B cell (primary cell): Measurements from ENCODE around the gene TAF1A. TPM values are rescaled to one million over a fixed set of nuclear protein-coding genes. Genes with fewer than 3 reads are reported as not detected.

Source experiments
- ATAC-seq: fragments of 200-7000 bp; cut with Tn5 transposase; one replicate; pipeline ENCODE4 v1.10.0; 2021; ENCODE audit warnings: low read depth, mild to moderate bottlenecking, moderate number of reproducible peaks, moderate library complexity
- CTCF ChIA-PET: fragments of 350-600 bp; sonication (Branson Sonifier 250); formaldehyde crosslinking; loops from one replicate; lab custom pipeline; 2021; ENCODE audit warnings: antibody characterized with exemption, inconsistent platforms; lab: Charles Lee
- POLR2A ChIA-PET: fragments of 350-600 bp; sonication (Branson Sonifier 250); formaldehyde crosslinking; loops from one replicate; lab custom pipeline; 2021; ENCODE audit warnings: antibody characterized with exemption; lab: Charles Lee
- DNase-seq: peaks from one replicate; pipeline ENCODE4 v3.0.0; 2013
- H2AFZ ChIP-seq: 2 replicates; pipeline ENCODE4 v1.6.1; 2012; ENCODE audit warnings: mild to moderate bottlenecking, low read depth, low read length; ENCODE audit not compliant: insufficient read depth, poor library complexity, severe bottlenecking
- H3K27ac ChIP-seq, 2 donors: 1 replicate in 1 of 2; 2 replicates in 1 of 2; pipeline ENCODE4 v1.5.1; 2012 to 2013; ENCODE audit warnings: low read length in 2 of 2, mild to moderate bottlenecking in 2 of 2, moderate library complexity in 1 of 2
- H3K27me3 ChIP-seq, 4 experiments: fragments of 200-600 bp in 1 of 4; sonication (generic) in 1 of 4; replicated peaks in 1 of 4; 1 replicate in 2 of 4; 2 replicates in 2 of 4; pipeline versions ENCODE4 v1.6.1 to v1.7.0; 2013 to 2016; ENCODE audit warnings: low read length in 3 of 4, mild to moderate bottlenecking in 2 of 4, mixed read lengths in 1 of 4, moderate library complexity in 1 of 4; ENCODE audit not compliant: insufficient read depth in 4 of 4, control insufficient read depth in 3 of 4; ENCODE audit errors: control extremely low read depth in 1 of 4
- H3K36me3 ChIP-seq, 2 experiments: replicated peaks in 1 of 2; 1 replicate in 1 of 2; 2 replicates in 1 of 2; pipeline versions ENCODE4 v1.6.1 to v1.7.1; 2013; ENCODE audit warnings: low read length in 1 of 2; ENCODE audit not compliant: insufficient read depth in 2 of 2, control insufficient read depth in 1 of 2; ENCODE audit errors: control extremely low read depth in 1 of 2, extremely low read depth in 1 of 2
- H3K4me1 ChIP-seq, 2 donors: fragments of 200-600 bp in 1 of 2; sonication (generic) in 1 of 2; 1 replicate in 1 of 2; 2 replicates in 1 of 2; pipeline versions ENCODE4 v1.5.1 to v1.6.1; 2013 to 2017; ENCODE audit warnings: low read length in 2 of 2; ENCODE audit not compliant: control insufficient read depth in 2 of 2, insufficient read depth in 2 of 2
- H3K4me2 ChIP-seq: replicated peaks from 2 replicates; pipeline ENCODE3; 2012; ENCODE audit warnings: mild to moderate bottlenecking, low read depth, low read length; ENCODE audit not compliant: poor library complexity, severe bottlenecking
- H3K4me3 ChIP-seq, 5 experiments: fragments of 200-600 bp in 1 of 5; sonication (generic) in 1 of 5; 1 replicate in 3 of 5; 2 replicates in 2 of 5; pipeline versions ENCODE4 v1.5.1 to v1.7.0; 2011 to 2016; ENCODE audit warnings: low read length in 4 of 5, mild to moderate bottlenecking in 4 of 5, low read depth in 2 of 5, control low read depth in 1 of 5, moderate library complexity in 1 of 5; ENCODE audit not compliant: insufficient read depth in 1 of 5; ENCODE audit errors: control extremely low read depth in 1 of 5, extremely low read depth in 1 of 5
- H3K79me2 ChIP-seq: fragments of 200-600 bp; sonication (generic); one replicate; pipeline ENCODE4 v1.6.0; 2016; ENCODE audit warnings: low read length; ENCODE audit not compliant: control insufficient read depth, insufficient read depth
- H3K9ac ChIP-seq: fragments of 200-600 bp; sonication (generic); 2 replicates; pipeline ENCODE4 v1.6.1; 2017; ENCODE audit warnings: mild to moderate bottlenecking, low read length, moderate library complexity
- H3K9me3 ChIP-seq, 3 donors: one replicate each; pipeline versions ENCODE4 v1.6.1 to v1.7.1; 2013; ENCODE audit warnings: low read length in 2 of 3; ENCODE audit not compliant: control insufficient read depth in 2 of 3, insufficient read depth in 1 of 3; ENCODE audit errors: control extremely low read depth in 1 of 3
- H4K20me1 ChIP-seq: 2 replicates; pipeline ENCODE4 v1.6.0; 2012; ENCODE audit warnings: mild to moderate bottlenecking, low read length; ENCODE audit not compliant: insufficient read depth, control insufficient read depth, poor library complexity, severe bottlenecking
- H3K27ac Mint-ChIP-seq: one replicate; pipeline ENCODE4 v1.8.0; 2021; ENCODE audit warnings: mixed read lengths
- H3K27me3 Mint-ChIP-seq: one replicate; pipeline ENCODE4 v1.8.0; 2021; ENCODE audit warnings: mixed read lengths
- H3K4me1 Mint-ChIP-seq: one replicate; pipeline ENCODE4 v1.8.0; 2021; ENCODE audit warnings: mixed read lengths
- H3K4me3 Mint-ChIP-seq: one replicate; pipeline ENCODE4 v1.8.0; 2021; ENCODE audit warnings: mixed read lengths
- H3K9me3 Mint-ChIP-seq: one replicate; pipeline ENCODE4 v1.8.0; 2022; ENCODE audit warnings: mixed read lengths; ENCODE audit not compliant: insufficient read depth
- EZH2 ChIP-seq: IDR thresholded peaks from 2 replicates; pipeline ENCODE4 v1.6.1; 2012; ENCODE audit warnings: borderline replicate concordance, low read depth, mild to moderate bottlenecking, moderate library complexity, low read length; ENCODE audit not compliant: insufficient read depth, poor library complexity, severe bottlenecking
- WGBS: methylation state at CpG from one replicate; pipeline ENCODE4 v1.1.5; 2013; ENCODE audit warnings: missing lambda C conversion rate; ENCODE audit not compliant: insufficient coverage; 5-methylcytosine and 5-hydroxymethylcytosine counted together
- intact Hi-C: fragments of 100-400 bp; cut with micrococcal nuclease; formaldehyde crosslinking; loops from one replicate; pipeline ENCODE4 v1.10.0; 2022
- polyA plus RNA-seq: library from polyadenylated mRNA; depleted of rRNA; stranded (reverse); fragments of >200 nt; gene quantifications from 2 replicates; pipeline ENCODE4 v1.2.3, GENCODE V29; 2012
- total RNA-seq, 2 donors: library from RNA; stranded (reverse); fragments of 120-200 nt in 1 of 2; gene quantifications; 1 replicate in 1 of 2; 2 replicates in 1 of 2; pipeline versions ENCODE4 v1.2.3 to v1.2.4, GENCODE V29; 2013 to 2022
- TF ChIP-seq, protein P1 (sequence below): fragments of 200-600 bp; IDR thresholded peaks from one replicate; pipeline ENCODE4 v1.8.0; 2022; ENCODE audit warnings: antibody characterized with exemption, mild to moderate bottlenecking

Gene TAF1A
- total and polyA plus RNA-seq, 2 donors (not counting 1 experiment from before 2014, with no cell fraction given): 12.7 to 23.7 TPM

- H3K79me2 ChIP-seq: no peaks in the 10 kb centered on the region
- CTCF ChIA-PET: no interaction called here
- no peak overlapping the region for H3K4me3 ChIP-seq
- H3K4me1 ChIP-seq: no peaks in the 10 kb centered on the region
- WGBS: 94% methylated on average over 21 of the region's 21 CpGs
- no peak overlapping the region for H2AFZ ChIP-seq
- peaks cover 0 to 16% (median 7%) of the 10 kb centered on the region in 4 experiments for H3K27me3 ChIP-seq
- intact Hi-C loops: no loop called here
- no peak overlapping the region for H3K9ac ChIP-seq
- peaks cover 26% of the 10 kb centered on the region for H3K27me3 Mint-ChIP-seq
- ATAC-seq: no peak
- no peak overlapping the region for H3K4me3 Mint-ChIP-seq
- H3K36me3 ChIP-seq: no peaks in the 10 kb centered on the region
- H3K4me1 Mint-ChIP-seq: no peaks in the 10 kb centered on the region
- POLR2A ChIA-PET: no interaction called here
- no peaks in the 10 kb centered on the region for H4K20me1 ChIP-seq
- no peaks in the 10 kb centered on the region for H3K9me3 Mint-ChIP-seq
- no peak overlapping the region for H3K27ac Mint-ChIP-seq
- TF ChIP-seq EZH2: no peak
- TF ChIP-seq, protein P1, sequence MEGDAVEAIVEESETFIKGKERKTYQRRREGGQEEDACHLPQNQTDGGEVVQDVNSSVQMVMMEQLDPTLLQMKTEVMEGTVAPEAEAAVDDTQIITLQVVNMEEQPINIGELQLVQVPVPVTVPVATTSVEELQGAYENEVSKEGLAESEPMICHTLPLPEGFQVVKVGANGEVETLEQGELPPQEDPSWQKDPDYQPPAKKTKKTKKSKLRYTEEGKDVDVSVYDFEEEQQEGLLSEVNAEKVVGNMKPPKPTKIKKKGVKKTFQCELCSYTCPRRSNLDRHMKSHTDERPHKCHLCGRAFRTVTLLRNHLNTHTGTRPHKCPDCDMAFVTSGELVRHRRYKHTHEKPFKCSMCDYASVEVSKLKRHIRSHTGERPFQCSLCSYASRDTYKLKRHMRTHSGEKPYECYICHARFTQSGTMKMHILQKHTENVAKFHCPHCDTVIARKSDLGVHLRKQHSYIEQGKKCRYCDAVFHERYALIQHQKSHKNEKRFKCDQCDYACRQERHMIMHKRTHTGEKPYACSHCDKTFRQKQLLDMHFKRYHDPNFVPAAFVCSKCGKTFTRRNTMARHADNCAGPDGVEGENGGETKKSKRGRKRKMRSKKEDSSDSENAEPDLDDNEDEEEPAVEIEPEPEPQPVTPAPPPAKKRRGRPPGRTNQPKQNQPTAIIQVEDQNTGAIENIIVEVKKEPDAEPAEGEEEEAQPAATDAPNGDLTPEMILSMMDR: no peak
- no peak overlapping the region for H3K27ac ChIP-seq
- no peaks in the 10 kb centered on the region for H3K9me3 ChIP-seq
- no peak for DNase-seq
- H3K4me2 ChIP-seq: no peak overlapping the region
Measured at GRCh38 chr1:222543817-222544216, 45.9 kb downstream of the TAF1A start.

- 75% methylated on average over 2 of the region's 2 CpGs for WGBS
- H3K27ac Mint-ChIP-seq: no peak overlapping the region
Measured at GRCh38 chr1:222540598-222540995, 49.1 kb downstream of the TAF1A start.

More at GRCh38 chr1:222540598-222540995, 49.1 kb downstream of the TAF1A start:
- no peak for TF ChIP-seq EZH2
- H4K20me1 ChIP-seq: no peaks in the 10 kb centered on the region
- Mint-ChIP-seq H3K27me3 (peaks cover 21% of the 10 kb centered on the region), H3K4me3 (no peak overlapping the region), H3K9me3 (no peaks in the 10 kb centered on the region), H3K4me1 (no peaks in the 10 kb centered on the region)
- CTCF ChIA-PET: no interaction called here
- no peak overlapping the region for H2AFZ ChIP-seq
- peaks cover 0 to 8% (median 6%) of the 10 kb centered on the region in 4 experiments for H3K27me3 ChIP-seq
- no peaks in the 10 kb centered on the region for H3K36me3 ChIP-seq
- no peaks in the 10 kb centered on the region for H3K79me2 ChIP-seq
- no peak overlapping the region for H3K27ac ChIP-seq
- H3K9me3 ChIP-seq: no peaks in the 10 kb centered on the region
- ATAC-seq (no peak), DNase-seq (no peak)
- POLR2A ChIA-PET: no interaction called here
- no peaks in the 10 kb centered on the region for H3K4me1 ChIP-seq
- no peak overlapping the region for H3K4me3 ChIP-seq
- no peak overlapping the region for H3K4me2 ChIP-seq
- intact Hi-C loops: no loop called here
- no peak overlapping the region for H3K9ac ChIP-seq
